H1 (cell line): ENCODE measurements around the gene OS9. TPM values are rescaled to one million over a fixed set of nuclear protein-coding genes. Genes with fewer than 3 reads are reported as not detected.

Experiments used
- CEBPB ChIP-seq: IDR thresholded peaks from 2 replicates; pipeline ENCODE4 v1.6.1; 2012; ENCODE audit warnings: low read depth, low read length
- HDAC6 ChIP-seq: IDR thresholded peaks from one replicate; pipeline ENCODE4 v1.7.1; 2012; ENCODE audit warnings: low read depth, mild to moderate bottlenecking, inconsistent platforms, low read length, moderate library complexity
- TCF12 ChIP-seq: IDR thresholded peaks from 2 replicates; pipeline ENCODE4 v1.6.1; 2011; ENCODE audit warnings: low read depth, mild to moderate bottlenecking, low read length
- polyA plus RNA-seq, 7 experiments: library from polyadenylated mRNA; depleted of rRNA in 3 of 7; stranded (reverse) in 5 of 7; unstranded in 2 of 7; fragments of >200 nt in 5 of 7; fragments of 200-250 nt in 2 of 7; gene quantifications; 1 replicate in 5 of 7; 2 replicates in 1 of 7; 4 replicates in 1 of 7; pipeline versions ENCODE4 v1.2.1 to v1.2.3, GENCODE V29; 2011 to 2013; ENCODE audit warnings: missing spikeins in 2 of 7, mixed read lengths in 2 of 7
- total RNA-seq: library from RNA; stranded (reverse); fragmentation: NEBNext Ultra II Directional; extraction: Animal tissue kit (Norgen Biotek cat#: 25700); gene quantifications from 2 replicates; pipeline ENCODE4 v1.2.1, GENCODE V29; 2021

OS9 gene
- total and polyA plus RNA-seq, 2 of the 8 experiments (the other 6 are each of a cell fraction or from before 2014, with no cell fraction given) = 71.0 to 108 TPM

DNA sequence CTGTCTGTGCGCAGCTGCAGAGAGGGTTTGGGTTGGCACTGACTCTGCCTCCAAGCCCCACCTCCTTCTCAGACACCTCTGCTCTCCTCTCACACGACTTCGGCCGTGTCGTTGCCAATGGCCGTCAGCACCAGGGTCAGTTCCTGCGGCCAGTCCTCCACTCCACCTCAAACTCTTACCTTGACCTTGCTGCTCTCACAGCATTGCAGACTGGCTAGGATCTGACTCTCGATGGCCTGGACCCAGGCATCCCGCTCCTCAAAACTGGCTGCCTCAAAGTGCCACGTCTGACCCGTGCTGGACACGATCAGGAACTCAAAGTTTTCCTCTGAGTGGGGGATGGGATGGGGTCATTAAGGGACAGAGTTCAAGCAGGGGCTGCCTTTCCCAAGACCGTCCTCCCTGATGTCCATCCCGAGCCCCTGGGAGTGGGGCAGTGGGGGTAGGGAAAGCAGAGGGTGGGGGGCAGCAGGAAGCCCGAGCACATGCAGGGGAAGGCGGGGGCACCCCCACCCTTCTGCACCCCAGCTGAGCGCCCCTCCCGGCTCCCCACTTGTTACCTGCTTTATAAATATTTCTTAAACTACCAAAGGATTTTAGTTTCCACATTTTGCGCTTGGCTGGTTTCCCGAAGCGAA is 33.9 kb downstream of the OS9 start (continued):
- TF ChIP-seq CEBPB (no peak), TCF12 (no peak), HDAC6 (no peak)
